Fibroblast of villous mesenchyme (primary cell): ENCODE results near the gene CACNA2D2. TPM values are rescaled to one million over a fixed set of nuclear protein-coding genes. Genes with fewer than 3 reads are reported as not detected.

ENCODE experiments used
- DNase-seq: peaks from one replicate; pipeline ENCODE4 v3.0.0-alpha.2; 2010; ENCODE audit warnings: low read depth
- H3K4me3 ChIP-seq: 2 replicates; pipeline ENCODE4 v1.5.1; 2011; ENCODE audit warnings: low read depth, mild to moderate bottlenecking, low read length
- CTCF ChIP-seq: IDR thresholded peaks from 2 replicates; pipeline ENCODE4 v1.5.1; 2012; ENCODE audit warnings: low read depth, mild to moderate bottlenecking, low read length; ENCODE audit not compliant: insufficient read depth
- total RNA-seq: library from RNA; depleted of rRNA; stranded (reverse); fragments of >200 nt; gene quantifications from 2 replicates; pipeline ENCODE4 v1.2.3, GENCODE V29; 2012

The CACNA2D2 gene
- total RNA-seq, 1 donor: not detected

- DNase-seq: no peak
- TF ChIP-seq CTCF: no peak
Measured at GRCh38 chr3:50325113-50325480, 178.3 kb downstream of the CACNA2D2 start.

GRCh38 chr3:50324351-50325112 lies 178.9 kb downstream of the CACNA2D2 start:
- peak; percentile 91 for TF ChIP-seq CTCF

More at GRCh38 chr3:50325113-50325480, 178.3 kb downstream of the CACNA2D2 start:
- H3K4me3 ChIP-seq: no peak overlapping the region

DNA sequence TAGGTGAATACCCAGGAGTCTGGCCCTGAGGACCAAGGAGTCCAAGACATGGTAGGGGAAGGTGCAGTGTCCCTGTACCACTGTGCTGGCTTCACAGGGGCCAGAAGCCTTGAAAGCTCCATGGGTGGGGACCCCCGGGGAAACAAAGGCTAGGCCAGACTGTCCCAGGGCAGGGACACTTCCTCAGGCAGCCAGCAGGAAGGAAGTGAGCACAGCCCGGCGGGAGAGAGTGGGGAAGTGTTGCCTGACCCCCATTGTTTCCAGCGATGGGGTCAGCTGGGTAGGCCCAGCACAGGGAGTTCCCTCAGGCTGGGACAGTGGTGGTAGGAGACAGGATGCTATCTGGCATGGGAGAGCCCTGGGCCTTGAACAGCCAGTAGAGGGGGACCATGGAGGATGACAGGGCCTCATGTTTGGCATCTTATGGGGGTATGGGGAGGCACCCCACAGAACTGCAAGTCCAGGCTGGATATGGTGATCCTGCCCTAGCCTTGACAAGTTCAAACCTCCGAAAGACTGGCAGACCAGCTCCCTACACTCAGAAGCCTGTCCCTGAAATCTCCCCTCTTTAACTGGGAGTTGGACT lies 179.7 kb downstream of the CACNA2D2 start:
- H3K4me3 ChIP-seq: no peak overlapping the region
- DNase-seq: no peak
- TF ChIP-seq CTCF: no peak

More at GRCh38 chr3:50324351-50325112, 178.9 kb downstream of the CACNA2D2 start:
- DNase-seq: peak; percentile 64
- no peak overlapping the region for H3K4me3 ChIP-seq

GRCh38 chr3:50323092-50323600 lies 180.3 kb downstream of the CACNA2D2 start:
- H3K4me3 ChIP-seq: no peak overlapping the region
- DNase-seq: no peak
- TF ChIP-seq CTCF: no peak

DNA sequence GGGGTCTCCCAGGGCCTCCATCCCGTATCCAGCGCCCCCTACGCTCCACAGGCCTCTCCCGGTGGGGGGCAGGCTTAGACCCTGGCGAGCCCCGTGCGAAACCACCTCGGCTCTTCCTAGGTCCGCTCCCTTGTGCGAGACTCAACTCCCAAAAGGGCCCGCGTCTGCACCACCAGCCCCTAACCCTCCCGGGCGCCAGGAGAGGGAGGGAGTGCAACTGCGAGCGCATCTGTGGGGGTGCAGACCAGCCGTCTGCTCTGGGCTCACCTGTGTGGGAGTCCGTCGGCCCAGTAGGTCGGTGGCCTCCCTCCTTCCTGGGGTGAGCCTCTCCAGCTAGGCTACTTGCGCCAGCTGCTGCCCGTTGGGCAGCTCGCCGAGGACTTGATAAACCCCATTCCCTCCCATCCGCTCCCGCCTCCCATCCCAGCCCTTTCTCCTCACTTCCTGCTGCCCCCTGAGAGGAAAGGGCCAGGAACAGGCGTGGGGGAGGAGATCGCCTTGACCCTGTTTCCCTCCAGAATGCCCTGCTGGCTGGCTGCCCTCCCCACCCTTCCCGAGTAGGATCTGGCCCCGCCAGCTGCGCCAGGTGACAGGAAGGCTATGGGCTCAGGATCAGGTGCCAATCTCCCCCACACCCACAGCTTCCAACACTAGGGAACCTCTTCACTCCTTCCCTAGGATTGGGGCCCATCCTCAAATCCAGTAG lies 180.9 kb downstream of the CACNA2D2 start, which contains the start of gene HYAL2:
HYAL2 (minus strand) TSS at position 360 of the 706 bp plus-strand sequence. CDS start 2,256 bp downstream, outside the sequence.
- no peak for TF ChIP-seq CTCF
- H3K4me3 ChIP-seq: peak within 1 kb of the TSS; percentile 68
- DNase-seq: no peak

- no peak for TF ChIP-seq CTCF
- DNase-seq: no peak
- H3K4me3 ChIP-seq: peak overlapping the region; percentile 68
Measured at GRCh38 chr3:50322115-50322385, 181.4 kb downstream of the CACNA2D2 start.
